HepG2 (cell line): ENCODE measurements around the gene NSF. TPM values are rescaled to one million over a fixed set of nuclear protein-coding genes. Genes with fewer than 3 reads are reported as not detected.
A peak's percentile ranks its signal among the peaks of the same experiment; 100 is the strongest.

ENCODE experiments used
- ATF3 ChIP-seq: sonication (generic); formaldehyde crosslinking; IDR thresholded peaks from 2 replicates; pipeline ENCODE4 v1.4.0; 2020; ENCODE audit warnings: missing genetic modification reagents
- BRCA1 ChIP-seq: sonication (generic); formaldehyde crosslinking; IDR thresholded peaks from 2 replicates; pipeline ENCODE4 v1.4.0; 2020; ENCODE audit warnings: missing genetic modification reagents
- CBX5 ChIP-seq: sonication (generic); formaldehyde crosslinking; IDR thresholded peaks from 2 replicates; pipeline ENCODE4 v1.4.0; 2020; ENCODE audit warnings: missing genetic modification reagents, borderline replicate concordance
- FOXC1 ChIP-seq: sonication (generic); formaldehyde crosslinking; IDR thresholded peaks from 2 replicates; pipeline ENCODE4 v1.8.0; 2022; ENCODE audit warnings: mild to moderate bottlenecking, missing genetic modification reagents, borderline replicate concordance
- MBD4 ChIP-seq: IDR thresholded peaks from 2 replicates; pipeline ENCODE4 v1.6.1; 2012; ENCODE audit warnings: low read length, inconsistent platforms, borderline replicate concordance
- NCOA2 ChIP-seq: sonication (generic); formaldehyde crosslinking; IDR thresholded peaks from 2 replicates; pipeline ENCODE4 v1.8.0; 2022; ENCODE audit warnings: inconsistent platforms
- POGZ ChIP-seq: sonication (generic); formaldehyde crosslinking; IDR thresholded peaks from 2 replicates; pipeline ENCODE4 v1.4.0; 2020; ENCODE audit warnings: mild to moderate bottlenecking, missing genetic modification reagents
- PTBP1 ChIP-seq: fragments of 200-400 bp; formaldehyde crosslinking; IDR thresholded peaks from 2 replicates; pipeline ENCODE4 v1.6.1; 2018; ENCODE audit warnings: low read length, low read depth; ENCODE audit not compliant: poor library complexity, severe bottlenecking
- SAP130 ChIP-seq: IDR thresholded peaks from 2 replicates; pipeline ENCODE4 v1.6.1; 2016; ENCODE audit warnings: low read depth
- TERF1 ChIP-seq: sonication (generic); formaldehyde crosslinking; IDR thresholded peaks from 2 replicates; pipeline ENCODE4 v1.8.0; 2022; ENCODE audit warnings: mild to moderate bottlenecking, missing genetic modification reagents, moderate library complexity
- UBTF ChIP-seq: sonication (generic); formaldehyde crosslinking; IDR thresholded peaks from 2 replicates; pipeline ENCODE4 v1.4.0; 2020; ENCODE audit warnings: mild to moderate bottlenecking, missing genetic modification reagents
- ZBTB4 ChIP-seq: sonication (generic); formaldehyde crosslinking; IDR thresholded peaks from 2 replicates; pipeline ENCODE4 v1.4.0; 2020; ENCODE audit warnings: missing genetic modification reagents, mild to moderate bottlenecking, borderline replicate concordance
- ZFP82 ChIP-seq: sonication (generic); formaldehyde crosslinking; IDR thresholded peaks from 2 replicates; pipeline ENCODE4 v1.5.1; 2020; ENCODE audit warnings: mild to moderate bottlenecking, missing genetic modification reagents, borderline replicate concordance
- ZFP91 ChIP-seq: sonication (generic); formaldehyde crosslinking; IDR thresholded peaks from 2 replicates; pipeline ENCODE4 v1.9.0; 2022; ENCODE audit warnings: missing genetic modification reagents, mild to moderate bottlenecking, borderline replicate concordance
- ZNF225 ChIP-seq: sonication (generic); formaldehyde crosslinking; IDR thresholded peaks from 2 replicates; pipeline ENCODE4 v1.4.0; 2020; ENCODE audit warnings: mild to moderate bottlenecking, missing genetic modification reagents
- ZNF296 ChIP-seq: sonication (generic); formaldehyde crosslinking; conservative IDR thresholded peaks from 2 replicates; pipeline ENCODE4 v1.5.0; 2020; ENCODE audit warnings: mild to moderate bottlenecking, missing genetic modification reagents
- ZNF44 ChIP-seq: sonication (generic); formaldehyde crosslinking; IDR thresholded peaks from 2 replicates; pipeline ENCODE4 v1.5.1; 2020; ENCODE audit warnings: mild to moderate bottlenecking, missing genetic modification reagents
- ZNF567 ChIP-seq: sonication (generic); formaldehyde crosslinking; IDR thresholded peaks from 2 replicates; pipeline ENCODE4 v1.8.1; 2023; ENCODE audit warnings: mild to moderate bottlenecking, missing genetic modification reagents, borderline replicate concordance
- ZNF652 ChIP-seq: IDR thresholded peaks from 2 replicates; pipeline ENCODE4 v1.6.1; 2016; ENCODE audit warnings: low read depth, borderline replicate concordance
- ZNF768 ChIP-seq: sonication (generic); formaldehyde crosslinking; IDR thresholded peaks from 2 replicates; pipeline ENCODE4 v1.4.0; 2020; ENCODE audit warnings: missing genetic modification reagents
- polyA plus RNA-seq, 8 experiments: library from polyadenylated mRNA; depleted of rRNA in 3 of 8; stranded (reverse) in 7 of 8; unstranded in 1 of 8; fragments of >200 nt; fragmentation: Illumina TruSeq in 4 of 8; extraction: Trizol in 4 of 8; gene quantifications; 2 replicates each; pipeline versions ENCODE4 v1.2.1 to v1.2.3, GENCODE V29; 2011 to 2016; ENCODE audit warnings: low read depth in 4 of 8, missing spikeins in 1 of 8, mixed read lengths in 1 of 8; ENCODE audit not compliant: insufficient read depth in 1 of 8
- total RNA-seq, 5 experiments: library from RNA; depleted of rRNA; stranded (reverse); fragments of >200 nt; fragmentation: Illumina TruSeq; extraction: Trizol; gene quantifications; 2 replicates each; pipeline ENCODE4 v1.2.3, GENCODE V29; 2016; ENCODE audit warnings: low read depth in 1 of 5

The NSF gene
- total and polyA plus RNA-seq, 2 of the 13 experiments (the other 11 are each of a cell fraction or from before 2014, with no cell fraction given): 21.9 to 37.8 TPM

- TF ChIP-seq PTBP1: no peak
- TF ChIP-seq MBD4: no peak
- TF ChIP-seq POGZ (CRISPR knock-in tag): no peak
- TF ChIP-seq ZNF652: peak; percentile 25; the same call in 1 of the 2 replicates
- no peak; the same call in 1 of the 2 replicates for TF ChIP-seq ZFP91 (CRISPR knock-in tag)
- TF ChIP-seq ZNF44: peak; percentile 89; the same call in 1 of the 2 replicates
- no peak for TF ChIP-seq ZFP82 (CRISPR knock-in tag)
- peak; percentile 21; the same call in 1 of the 2 replicates for TF ChIP-seq NCOA2
- TF ChIP-seq UBTF (CRISPR knock-in tag): no peak; the same call in 1 of the 2 replicates
- TF ChIP-seq CBX5: no peak; the same call in 1 of the 2 replicates
- TF ChIP-seq ZNF567 (CRISPR knock-in tag): no peak
- TF ChIP-seq FOXC1 (CRISPR knock-in tag): no peak; the same call in 1 of the 2 replicates
- TF ChIP-seq ZNF768 (CRISPR knock-in tag): no peak
- TF ChIP-seq ZNF296 (CRISPR knock-in tag): no peak; the same call in 1 of the 2 replicates
- 0 out of 2 replicates have a peak, but pooled peaks have one; percentile 55 for TF ChIP-seq TERF1 (CRISPR knock-in tag)
- TF ChIP-seq SAP130: no peak; the same call in 1 of the 2 replicates
- no peak for TF ChIP-seq ATF3 (CRISPR knock-in tag)
- TF ChIP-seq ZBTB4 (CRISPR knock-in tag): 0 out of 2 replicates have a peak, but pooled peaks have one; percentile 11
- peak; percentile 14; the same call in 1 of the 2 replicates for TF ChIP-seq ZNF225 (CRISPR knock-in tag)
- TF ChIP-seq BRCA1 (CRISPR knock-in tag): 0 out of 2 replicates have a peak, but pooled peaks have one; percentile 20
These were observed 180.0 kb downstream of the NSF start (continued) for GRCh38 chr17:46770439-46770817.
